WTC11 (cell line): ENCODE data around the gene COL5A1. TPM values are rescaled to one million over a fixed set of nuclear protein-coding genes. Genes with fewer than 3 reads are reported as not detected.

Experiments
- ATAC-seq: fragments of 200-7000 bp; cut with Tn5 transposase; 2 replicates; pipeline ENCODE4 v1.10.0; 2021; ENCODE audit warnings: mild to moderate bottlenecking, moderate library complexity
- CTCF ChIA-PET: fragments of 300-600 bp; sonication (Branson Sonifier 250); formaldehyde crosslinking; loops from one replicate; lab custom pipeline; 2021; ENCODE audit warnings: antibody characterized with exemption; lab: Charles Lee
- POLR2A ChIA-PET: fragments of 350-600 bp; sonication (Branson Sonifier 250); formaldehyde crosslinking; loops from one replicate; lab custom pipeline; 2021; ENCODE audit warnings: antibody characterized with exemption; lab: Charles Lee
- DNase-seq: peaks from one replicate; pipeline ENCODE4 v3.0.0; 2021; ENCODE audit warnings: low spot score
- H3K27ac Mint-ChIP-seq: 2 replicates; pipeline ENCODE4 v1.8.0; 2021; ENCODE audit warnings: mixed read lengths
- H3K27me3 Mint-ChIP-seq: 2 replicates; pipeline ENCODE4 v1.8.0; 2021; ENCODE audit warnings: low read depth, mild to moderate bottlenecking, moderate library complexity, mixed read lengths
- H3K36me3 Mint-ChIP-seq: 2 replicates; pipeline ENCODE4 v1.8.0; 2021; ENCODE audit warnings: mixed read lengths
- H3K4me1 Mint-ChIP-seq: 2 replicates; pipeline ENCODE4 v1.8.0; 2022; ENCODE audit warnings: mixed read lengths
- H3K4me3 Mint-ChIP-seq: 2 replicates; pipeline ENCODE4 v1.8.0; 2021; ENCODE audit warnings: mild to moderate bottlenecking, moderate library complexity, mixed read lengths
- H3K9me3 Mint-ChIP-seq: 2 replicates; pipeline ENCODE4 v1.8.0; 2021; ENCODE audit warnings: mixed read lengths
- FOXJ3 ChIP-seq: sonication (generic); formaldehyde crosslinking; IDR thresholded peaks from 2 replicates; pipeline ENCODE4 v1.9.0; 2021; ENCODE audit warnings: missing genetic modification reagents, mild to moderate bottlenecking, borderline replicate concordance
- HMGA2 ChIP-seq: fragments of 250-450 bp; sonication (Bioruptor Pico); IDR thresholded peaks from 2 replicates; pipeline ENCODE4 v1.4.0; 2021; ENCODE audit warnings: mild to moderate bottlenecking, moderate library complexity
- IRF2 ChIP-seq: sonication (generic); formaldehyde crosslinking; IDR thresholded peaks from 2 replicates; pipeline ENCODE4 v1.8.0; 2022; ENCODE audit warnings: low read depth, missing genetic modification reagents, borderline replicate concordance
- MYBL2 ChIP-seq: sonication (generic); formaldehyde crosslinking; IDR thresholded peaks from 2 replicates; pipeline ENCODE4 v1.8.1; 2023; ENCODE audit warnings: mild to moderate bottlenecking, moderate library complexity, missing genetic modification reagents
- NFE2L1 ChIP-seq: sonication (generic); formaldehyde crosslinking; IDR thresholded peaks from 2 replicates; pipeline ENCODE4 v1.8.1; 2023; ENCODE audit warnings: missing genetic modification reagents
- PRRX2 ChIP-seq: fragments of 250-450 bp; sonication (Bioruptor Pico); IDR thresholded peaks from 2 replicates; pipeline ENCODE4 v1.8.0; 2021; ENCODE audit warnings: mild to moderate bottlenecking
- SOX15 ChIP-seq: fragments of 250-450 bp; sonication (Bioruptor Pico); IDR thresholded peaks from 2 replicates; pipeline ENCODE4 v1.9.0; 2021; ENCODE audit warnings: mild to moderate bottlenecking
- TEAD1 ChIP-seq: sonication (generic); formaldehyde crosslinking; IDR thresholded peaks from 2 replicates; pipeline ENCODE4 v1.8.0; 2022; ENCODE audit warnings: mild to moderate bottlenecking, missing genetic modification reagents
- ZNF263 ChIP-seq: sonication (generic); formaldehyde crosslinking; IDR thresholded peaks from 2 replicates; pipeline ENCODE4 v1.8.1; 2022; ENCODE audit warnings: low read depth, mild to moderate bottlenecking, moderate library complexity, missing genetic modification reagents
- ZNF317 ChIP-seq: sonication (generic); formaldehyde crosslinking; IDR thresholded peaks from 2 replicates; pipeline ENCODE4 v1.8.1; 2023; ENCODE audit warnings: low read depth, mild to moderate bottlenecking, moderate library complexity, missing genetic modification reagents, borderline replicate concordance
- total RNA-seq: library from RNA; stranded (reverse); gene quantifications from 3 replicates; pipeline ENCODE4 v1.2.3, GENCODE V29; 2021
- TF ChIP-seq, protein P1 (sequence below): fragments of 250-450 bp; sonication (Bioruptor Pico); IDR thresholded peaks from 2 replicates; pipeline ENCODE4 v1.9.0; 2021; ENCODE audit warnings: mild to moderate bottlenecking
- TF ChIP-seq, protein P2 (sequence below): sonication (generic); formaldehyde crosslinking; IDR thresholded peaks from 2 replicates; pipeline ENCODE4 v1.8.0; 2023; ENCODE audit warnings: missing genetic modification reagents, mild to moderate bottlenecking, borderline replicate concordance
- TF ChIP-seq, protein P3 (sequence below): sonication (generic); formaldehyde crosslinking; IDR thresholded peaks from 2 replicates; pipeline ENCODE4 v1.8.0; 2022; ENCODE audit warnings: missing genetic modification reagents
- TF ChIP-seq, protein P4 (sequence below): sonication (generic); formaldehyde crosslinking; IDR thresholded peaks from 2 replicates; pipeline ENCODE4 v1.8.1; 2023; ENCODE audit warnings: mild to moderate bottlenecking, missing genetic modification reagents, moderate library complexity
- TF ChIP-seq, protein P5 (sequence below): sonication (generic); formaldehyde crosslinking; IDR thresholded peaks from 2 replicates; pipeline ENCODE4 v1.8.1; 2023; ENCODE audit warnings: mild to moderate bottlenecking, missing genetic modification reagents
- TF ChIP-seq, protein P6 (sequence below): sonication (generic); formaldehyde crosslinking; IDR thresholded peaks from 2 replicates; pipeline ENCODE4 v1.8.1; 2022; ENCODE audit warnings: mild to moderate bottlenecking, moderate library complexity, missing genetic modification reagents
- TF ChIP-seq, protein P7 (sequence below): sonication (generic); formaldehyde crosslinking; IDR thresholded peaks from 2 replicates; pipeline ENCODE4 v1.8.0; 2022; ENCODE audit warnings: mild to moderate bottlenecking, missing genetic modification reagents
- TF ChIP-seq, protein P8 (sequence below): fragments of 250-450 bp; sonication (Bioruptor Pico); IDR thresholded peaks from 2 replicates; pipeline ENCODE4 v1.9.0; 2021; ENCODE audit warnings: mild to moderate bottlenecking

COL5A1 gene
- total RNA-seq, 1 experiment from 2014 or later, result 13.5 TPM

DNA sequence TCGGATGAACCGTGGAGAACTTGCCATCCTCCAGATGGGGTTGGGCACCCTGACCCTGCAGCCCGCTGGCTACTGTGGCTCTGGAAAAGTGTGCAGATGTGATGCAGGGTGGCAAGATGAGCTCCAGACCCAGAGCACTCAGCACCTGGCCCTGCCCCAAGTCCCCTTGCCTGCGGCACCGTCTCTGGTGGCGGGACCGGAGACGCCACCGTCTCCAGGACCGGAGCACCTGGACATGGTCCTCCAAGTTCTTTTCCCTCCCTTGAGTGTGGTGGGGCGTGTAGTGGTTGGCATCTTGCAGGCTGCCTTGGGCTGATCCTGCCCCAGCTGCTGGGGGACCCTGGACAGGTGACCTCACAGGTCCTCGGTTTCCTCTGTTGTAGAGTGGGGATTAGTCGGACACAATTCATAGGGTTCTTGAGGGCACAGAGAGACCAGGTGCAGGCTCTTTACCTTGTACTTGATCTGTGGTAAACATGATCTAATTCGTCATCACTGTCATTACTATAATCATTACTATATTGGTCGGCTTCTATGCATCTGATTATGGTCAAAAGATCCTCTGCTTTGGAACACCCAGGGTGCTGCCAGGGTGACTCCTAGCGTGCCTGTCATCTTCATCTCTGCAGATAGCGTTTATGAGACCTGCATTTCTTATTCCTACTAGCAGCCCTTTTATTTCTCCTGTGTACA is 83.5 kb downstream of the COL5A1 start:
- CTCF ChIA-PET, result interaction anchor here (1.7 to 2.2 kb wide), 2 partner anchors 14 to 36 kb away, joined by 4 to 10 read pairs; no protein-coding TSS in a partner anchor
- DNase-seq (no peak), ATAC-seq (no peak)
- H3K27me3 Mint-ChIP-seq, result no peaks in the 10 kb centered on the region
- H3K27ac Mint-ChIP-seq, result no peak overlapping the region
- TF ChIP-seq, protein P1, sequence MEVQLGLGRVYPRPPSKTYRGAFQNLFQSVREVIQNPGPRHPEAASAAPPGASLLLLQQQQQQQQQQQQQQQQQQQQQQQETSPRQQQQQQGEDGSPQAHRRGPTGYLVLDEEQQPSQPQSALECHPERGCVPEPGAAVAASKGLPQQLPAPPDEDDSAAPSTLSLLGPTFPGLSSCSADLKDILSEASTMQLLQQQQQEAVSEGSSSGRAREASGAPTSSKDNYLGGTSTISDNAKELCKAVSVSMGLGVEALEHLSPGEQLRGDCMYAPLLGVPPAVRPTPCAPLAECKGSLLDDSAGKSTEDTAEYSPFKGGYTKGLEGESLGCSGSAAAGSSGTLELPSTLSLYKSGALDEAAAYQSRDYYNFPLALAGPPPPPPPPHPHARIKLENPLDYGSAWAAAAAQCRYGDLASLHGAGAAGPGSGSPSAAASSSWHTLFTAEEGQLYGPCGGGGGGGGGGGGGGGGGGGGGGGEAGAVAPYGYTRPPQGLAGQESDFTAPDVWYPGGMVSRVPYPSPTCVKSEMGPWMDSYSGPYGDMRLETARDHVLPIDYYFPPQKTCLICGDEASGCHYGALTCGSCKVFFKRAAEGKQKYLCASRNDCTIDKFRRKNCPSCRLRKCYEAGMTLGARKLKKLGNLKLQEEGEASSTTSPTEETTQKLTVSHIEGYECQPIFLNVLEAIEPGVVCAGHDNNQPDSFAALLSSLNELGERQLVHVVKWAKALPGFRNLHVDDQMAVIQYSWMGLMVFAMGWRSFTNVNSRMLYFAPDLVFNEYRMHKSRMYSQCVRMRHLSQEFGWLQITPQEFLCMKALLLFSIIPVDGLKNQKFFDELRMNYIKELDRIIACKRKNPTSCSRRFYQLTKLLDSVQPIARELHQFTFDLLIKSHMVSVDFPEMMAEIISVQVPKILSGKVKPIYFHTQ, result no peak
- TF ChIP-seq IRF2, result no peak
- TF ChIP-seq, protein P2, sequence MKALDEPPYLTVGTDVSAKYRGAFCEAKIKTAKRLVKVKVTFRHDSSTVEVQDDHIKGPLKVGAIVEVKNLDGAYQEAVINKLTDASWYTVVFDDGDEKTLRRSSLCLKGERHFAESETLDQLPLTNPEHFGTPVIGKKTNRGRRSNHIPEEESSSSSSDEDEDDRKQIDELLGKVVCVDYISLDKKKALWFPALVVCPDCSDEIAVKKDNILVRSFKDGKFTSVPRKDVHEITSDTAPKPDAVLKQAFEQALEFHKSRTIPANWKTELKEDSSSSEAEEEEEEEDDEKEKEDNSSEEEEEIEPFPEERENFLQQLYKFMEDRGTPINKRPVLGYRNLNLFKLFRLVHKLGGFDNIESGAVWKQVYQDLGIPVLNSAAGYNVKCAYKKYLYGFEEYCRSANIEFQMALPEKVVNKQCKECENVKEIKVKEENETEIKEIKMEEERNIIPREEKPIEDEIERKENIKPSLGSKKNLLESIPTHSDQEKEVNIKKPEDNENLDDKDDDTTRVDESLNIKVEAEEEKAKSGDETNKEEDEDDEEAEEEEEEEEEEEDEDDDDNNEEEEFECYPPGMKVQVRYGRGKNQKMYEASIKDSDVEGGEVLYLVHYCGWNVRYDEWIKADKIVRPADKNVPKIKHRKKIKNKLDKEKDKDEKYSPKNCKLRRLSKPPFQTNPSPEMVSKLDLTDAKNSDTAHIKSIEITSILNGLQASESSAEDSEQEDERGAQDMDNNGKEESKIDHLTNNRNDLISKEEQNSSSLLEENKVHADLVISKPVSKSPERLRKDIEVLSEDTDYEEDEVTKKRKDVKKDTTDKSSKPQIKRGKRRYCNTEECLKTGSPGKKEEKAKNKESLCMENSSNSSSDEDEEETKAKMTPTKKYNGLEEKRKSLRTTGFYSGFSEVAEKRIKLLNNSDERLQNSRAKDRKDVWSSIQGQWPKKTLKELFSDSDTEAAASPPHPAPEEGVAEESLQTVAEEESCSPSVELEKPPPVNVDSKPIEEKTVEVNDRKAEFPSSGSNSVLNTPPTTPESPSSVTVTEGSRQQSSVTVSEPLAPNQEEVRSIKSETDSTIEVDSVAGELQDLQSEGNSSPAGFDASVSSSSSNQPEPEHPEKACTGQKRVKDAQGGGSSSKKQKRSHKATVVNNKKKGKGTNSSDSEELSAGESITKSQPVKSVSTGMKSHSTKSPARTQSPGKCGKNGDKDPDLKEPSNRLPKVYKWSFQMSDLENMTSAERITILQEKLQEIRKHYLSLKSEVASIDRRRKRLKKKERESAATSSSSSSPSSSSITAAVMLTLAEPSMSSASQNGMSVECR (CRISPR knock-in tag), result no peak
- TF ChIP-seq, protein P3, sequence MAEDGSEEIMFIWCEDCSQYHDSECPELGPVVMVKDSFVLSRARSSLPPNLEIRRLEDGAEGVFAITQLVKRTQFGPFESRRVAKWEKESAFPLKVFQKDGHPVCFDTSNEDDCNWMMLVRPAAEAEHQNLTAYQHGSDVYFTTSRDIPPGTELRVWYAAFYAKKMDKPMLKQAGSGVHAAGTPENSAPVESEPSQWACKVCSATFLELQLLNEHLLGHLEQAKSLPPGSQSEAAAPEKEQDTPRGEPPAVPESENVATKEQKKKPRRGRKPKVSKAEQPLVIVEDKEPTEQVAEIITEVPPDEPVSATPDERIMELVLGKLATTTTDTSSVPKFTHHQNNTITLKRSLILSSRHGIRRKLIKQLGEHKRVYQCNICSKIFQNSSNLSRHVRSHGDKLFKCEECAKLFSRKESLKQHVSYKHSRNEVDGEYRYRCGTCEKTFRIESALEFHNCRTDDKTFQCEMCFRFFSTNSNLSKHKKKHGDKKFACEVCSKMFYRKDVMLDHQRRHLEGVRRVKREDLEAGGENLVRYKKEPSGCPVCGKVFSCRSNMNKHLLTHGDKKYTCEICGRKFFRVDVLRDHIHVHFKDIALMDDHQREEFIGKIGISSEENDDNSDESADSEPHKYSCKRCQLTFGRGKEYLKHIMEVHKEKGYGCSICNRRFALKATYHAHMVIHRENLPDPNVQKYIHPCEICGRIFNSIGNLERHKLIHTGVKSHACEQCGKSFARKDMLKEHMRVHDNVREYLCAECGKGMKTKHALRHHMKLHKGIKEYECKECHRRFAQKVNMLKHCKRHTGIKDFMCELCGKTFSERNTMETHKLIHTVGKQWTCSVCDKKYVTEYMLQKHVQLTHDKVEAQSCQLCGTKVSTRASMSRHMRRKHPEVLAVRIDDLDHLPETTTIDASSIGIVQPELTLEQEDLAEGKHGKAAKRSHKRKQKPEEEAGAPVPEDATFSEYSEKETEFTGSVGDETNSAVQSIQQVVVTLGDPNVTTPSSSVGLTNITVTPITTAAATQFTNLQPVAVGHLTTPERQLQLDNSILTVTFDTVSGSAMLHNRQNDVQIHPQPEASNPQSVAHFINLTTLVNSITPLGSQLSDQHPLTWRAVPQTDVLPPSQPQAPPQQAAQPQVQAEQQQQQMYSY (CRISPR knock-in tag), result no peak
- no peak for TF ChIP-seq ZNF317 (CRISPR knock-in tag)
- no peak for TF ChIP-seq PRRX2 (CRISPR knock-in tag)
- TF ChIP-seq, protein P4, sequence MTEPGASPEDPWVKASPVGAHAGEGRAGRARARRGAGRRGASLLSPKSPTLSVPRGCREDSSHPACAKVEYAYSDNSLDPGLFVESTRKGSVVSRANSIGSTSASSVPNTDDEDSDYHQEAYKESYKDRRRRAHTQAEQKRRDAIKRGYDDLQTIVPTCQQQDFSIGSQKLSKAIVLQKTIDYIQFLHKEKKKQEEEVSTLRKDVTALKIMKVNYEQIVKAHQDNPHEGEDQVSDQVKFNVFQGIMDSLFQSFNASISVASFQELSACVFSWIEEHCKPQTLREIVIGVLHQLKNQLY (CRISPR knock-in tag), result no peak
- no peak for TF ChIP-seq HMGA2
- POLR2A ChIA-PET, result no interaction called here
- peaks cover 3% of the 10 kb centered on the region; the same call in 1 of the 2 replicates for H3K4me1 Mint-ChIP-seq
- peaks cover 6% of the 10 kb centered on the region for H3K9me3 Mint-ChIP-seq
- peaks cover 9% of the 10 kb centered on the region for H3K36me3 Mint-ChIP-seq
- H3K4me3 Mint-ChIP-seq, result no peak overlapping the region

DNA sequence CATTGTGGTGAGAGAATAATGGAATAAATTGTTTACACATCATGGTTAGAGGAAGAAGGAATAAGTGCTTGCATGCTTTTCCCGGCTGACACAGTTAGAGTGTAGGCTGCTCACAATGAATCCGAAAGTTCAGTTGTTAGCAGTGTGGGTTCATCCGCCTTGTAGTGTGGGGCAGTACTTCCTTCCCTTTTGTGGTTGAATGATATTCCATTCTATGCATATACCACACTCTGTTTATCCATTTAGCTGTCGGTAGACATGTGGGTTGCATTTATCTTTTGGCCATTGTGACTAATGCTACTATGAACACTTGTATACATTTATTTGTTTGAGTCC is 84.0 kb downstream of the COL5A1 start:
- Mint-ChIP-seq H3K4me1 (peaks cover 3% of the 10 kb centered on the region; the same call in 1 of the 2 replicates), H3K9me3 (peaks cover 6% of the 10 kb centered on the region), H3K27me3 (no peaks in the 10 kb centered on the region), H3K4me3 (no peak overlapping the region), H3K27ac (no peak overlapping the region), H3K36me3 (peaks cover 11% of the 10 kb centered on the region)
- ATAC-seq (no peak), DNase-seq (no peak)
- POLR2A ChIA-PET, result no interaction called here
- CTCF ChIA-PET, result no interaction called here
- TF ChIP-seq, protein P4 (CRISPR knock-in tag), result no peak
- TF ChIP-seq NFE2L1 (CRISPR knock-in tag) (no peak), ZNF263 (no peak), TEAD1 (CRISPR knock-in tag) (no peak), MYBL2 (CRISPR knock-in tag) (no peak), FOXJ3 (CRISPR knock-in tag) (no peak), SOX15 (no peak)
- TF ChIP-seq, protein P5, sequence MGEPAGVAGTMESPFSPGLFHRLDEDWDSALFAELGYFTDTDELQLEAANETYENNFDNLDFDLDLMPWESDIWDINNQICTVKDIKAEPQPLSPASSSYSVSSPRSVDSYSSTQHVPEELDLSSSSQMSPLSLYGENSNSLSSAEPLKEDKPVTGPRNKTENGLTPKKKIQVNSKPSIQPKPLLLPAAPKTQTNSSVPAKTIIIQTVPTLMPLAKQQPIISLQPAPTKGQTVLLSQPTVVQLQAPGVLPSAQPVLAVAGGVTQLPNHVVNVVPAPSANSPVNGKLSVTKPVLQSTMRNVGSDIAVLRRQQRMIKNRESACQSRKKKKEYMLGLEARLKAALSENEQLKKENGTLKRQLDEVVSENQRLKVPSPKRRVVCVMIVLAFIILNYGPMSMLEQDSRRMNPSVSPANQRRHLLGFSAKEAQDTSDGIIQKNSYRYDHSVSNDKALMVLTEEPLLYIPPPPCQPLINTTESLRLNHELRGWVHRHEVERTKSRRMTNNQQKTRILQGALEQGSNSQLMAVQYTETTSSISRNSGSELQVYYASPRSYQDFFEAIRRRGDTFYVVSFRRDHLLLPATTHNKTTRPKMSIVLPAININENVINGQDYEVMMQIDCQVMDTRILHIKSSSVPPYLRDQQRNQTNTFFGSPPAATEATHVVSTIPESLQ (CRISPR knock-in tag), result no peak
- TF ChIP-seq, protein P6, sequence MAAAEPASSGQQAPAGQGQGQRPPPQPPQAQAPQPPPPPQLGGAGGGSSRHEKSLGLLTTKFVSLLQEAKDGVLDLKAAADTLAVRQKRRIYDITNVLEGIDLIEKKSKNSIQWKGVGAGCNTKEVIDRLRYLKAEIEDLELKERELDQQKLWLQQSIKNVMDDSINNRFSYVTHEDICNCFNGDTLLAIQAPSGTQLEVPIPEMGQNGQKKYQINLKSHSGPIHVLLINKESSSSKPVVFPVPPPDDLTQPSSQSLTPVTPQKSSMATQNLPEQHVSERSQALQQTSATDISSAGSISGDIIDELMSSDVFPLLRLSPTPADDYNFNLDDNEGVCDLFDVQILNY, result no peak
- TF ChIP-seq, protein P7, sequence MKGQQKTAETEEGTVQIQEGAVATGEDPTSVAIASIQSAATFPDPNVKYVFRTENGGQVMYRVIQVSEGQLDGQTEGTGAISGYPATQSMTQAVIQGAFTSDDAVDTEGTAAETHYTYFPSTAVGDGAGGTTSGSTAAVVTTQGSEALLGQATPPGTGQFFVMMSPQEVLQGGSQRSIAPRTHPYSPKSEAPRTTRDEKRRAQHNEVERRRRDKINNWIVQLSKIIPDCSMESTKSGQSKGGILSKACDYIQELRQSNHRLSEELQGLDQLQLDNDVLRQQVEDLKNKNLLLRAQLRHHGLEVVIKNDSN (CRISPR knock-in tag), result no peak
- TF ChIP-seq, protein P8, sequence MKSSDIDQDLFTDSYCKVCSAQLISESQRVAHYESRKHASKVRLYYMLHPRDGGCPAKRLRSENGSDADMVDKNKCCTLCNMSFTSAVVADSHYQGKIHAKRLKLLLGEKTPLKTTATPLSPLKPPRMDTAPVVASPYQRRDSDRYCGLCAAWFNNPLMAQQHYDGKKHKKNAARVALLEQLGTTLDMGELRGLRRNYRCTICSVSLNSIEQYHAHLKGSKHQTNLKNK (CRISPR knock-in tag), result no peak
